Gastrocnemius medialis (tissue), 4 donors: ENCODE measurements around the gene CYB561A3.

Experiments used
- POLR2A ChIP-seq, 2 donors: fragments of 450-650 bp; IDR thresholded peaks; one replicate each; pipeline ENCODE4 v1.6.1; 2017; ENCODE audit warnings: antibody characterized with exemption in 2 of 2, mild to moderate bottlenecking in 2 of 2, moderate library complexity in 2 of 2
- TF ChIP-seq, protein P1 (sequence below), 5 experiments: fragments of 450-650 bp in 3 of 5; fragments of 200-600 bp in 2 of 5; sonication (generic) in 2 of 5; IDR thresholded peaks in 4 of 5; conservative IDR thresholded peaks in 1 of 5; 1 replicate in 4 of 5; 2 replicates in 1 of 5; pipeline ENCODE4 v1.5.1; 2016 to 2019; ENCODE audit warnings: antibody characterized with exemption in 5 of 5, mild to moderate bottlenecking in 3 of 5, moderate library complexity in 3 of 5

DNA sequence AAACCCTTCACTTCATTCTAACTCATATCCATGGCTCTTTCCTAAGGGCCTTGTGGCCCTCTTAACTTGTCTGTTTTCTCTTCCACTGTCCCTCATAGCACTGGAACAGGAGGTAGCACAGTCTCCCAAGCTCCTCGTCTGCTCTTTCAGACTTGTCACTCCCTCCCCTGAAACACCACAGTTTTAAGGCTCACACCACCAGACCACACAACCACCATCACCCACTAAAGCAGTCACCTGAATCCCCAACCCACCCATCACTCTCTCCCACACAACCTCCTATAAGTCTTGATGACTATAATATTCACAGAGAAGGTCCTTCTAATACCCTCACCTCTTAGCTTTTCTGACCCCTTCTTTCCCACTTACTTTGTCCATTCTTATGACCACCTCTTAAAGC is 55.5 kb downstream of the CYB561A3 start:
- TF ChIP-seq POLR2A (IDR thresholded peaks at IDR 0.05), result no peak
- TF ChIP-seq, protein P1, sequence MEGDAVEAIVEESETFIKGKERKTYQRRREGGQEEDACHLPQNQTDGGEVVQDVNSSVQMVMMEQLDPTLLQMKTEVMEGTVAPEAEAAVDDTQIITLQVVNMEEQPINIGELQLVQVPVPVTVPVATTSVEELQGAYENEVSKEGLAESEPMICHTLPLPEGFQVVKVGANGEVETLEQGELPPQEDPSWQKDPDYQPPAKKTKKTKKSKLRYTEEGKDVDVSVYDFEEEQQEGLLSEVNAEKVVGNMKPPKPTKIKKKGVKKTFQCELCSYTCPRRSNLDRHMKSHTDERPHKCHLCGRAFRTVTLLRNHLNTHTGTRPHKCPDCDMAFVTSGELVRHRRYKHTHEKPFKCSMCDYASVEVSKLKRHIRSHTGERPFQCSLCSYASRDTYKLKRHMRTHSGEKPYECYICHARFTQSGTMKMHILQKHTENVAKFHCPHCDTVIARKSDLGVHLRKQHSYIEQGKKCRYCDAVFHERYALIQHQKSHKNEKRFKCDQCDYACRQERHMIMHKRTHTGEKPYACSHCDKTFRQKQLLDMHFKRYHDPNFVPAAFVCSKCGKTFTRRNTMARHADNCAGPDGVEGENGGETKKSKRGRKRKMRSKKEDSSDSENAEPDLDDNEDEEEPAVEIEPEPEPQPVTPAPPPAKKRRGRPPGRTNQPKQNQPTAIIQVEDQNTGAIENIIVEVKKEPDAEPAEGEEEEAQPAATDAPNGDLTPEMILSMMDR (IDR thresholded peaks at IDR 0.05 in 4 of 5, conservative IDR thresholded peaks at IDR 0.05 in 1 of 5), result no peak
